ENCODE measurements around the gene CYP2J2.

Gene CYP2J2

DNA sequence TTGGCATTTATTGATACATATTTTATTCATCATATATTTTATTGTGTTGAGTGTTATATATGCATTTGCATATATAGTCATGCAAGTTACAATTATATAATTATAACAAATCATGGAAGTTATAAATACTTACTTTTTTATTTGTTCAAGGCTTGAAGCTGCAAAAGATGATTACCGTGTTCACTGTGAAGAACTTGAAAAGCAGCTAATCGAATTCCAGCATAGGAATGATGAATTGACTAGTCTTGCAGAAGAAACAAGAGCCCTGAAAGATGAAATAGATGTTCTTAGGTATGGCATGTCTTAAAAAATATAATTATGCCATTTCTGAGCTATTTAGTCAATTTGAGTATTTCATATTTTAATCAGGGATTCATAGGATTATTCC, 79.7 kb downstream of the CYP2J2 start:
- H4K20me1 ChIP-seq (ENCODE audit: insufficient read depth, low read length) = no peaks in the 10 kb centered on the region
- H3K27ac ChIP-seq (ENCODE audit: low read depth, low read length, poor library complexity, severe bottlenecking) = no peak overlapping the region
- no peak for TF ChIP-seq EZH2 (IDR thresholded peaks at IDR 0.05; ENCODE audit: borderline replicate concordance, low read length)
- TF ChIP-seq, protein P1, sequence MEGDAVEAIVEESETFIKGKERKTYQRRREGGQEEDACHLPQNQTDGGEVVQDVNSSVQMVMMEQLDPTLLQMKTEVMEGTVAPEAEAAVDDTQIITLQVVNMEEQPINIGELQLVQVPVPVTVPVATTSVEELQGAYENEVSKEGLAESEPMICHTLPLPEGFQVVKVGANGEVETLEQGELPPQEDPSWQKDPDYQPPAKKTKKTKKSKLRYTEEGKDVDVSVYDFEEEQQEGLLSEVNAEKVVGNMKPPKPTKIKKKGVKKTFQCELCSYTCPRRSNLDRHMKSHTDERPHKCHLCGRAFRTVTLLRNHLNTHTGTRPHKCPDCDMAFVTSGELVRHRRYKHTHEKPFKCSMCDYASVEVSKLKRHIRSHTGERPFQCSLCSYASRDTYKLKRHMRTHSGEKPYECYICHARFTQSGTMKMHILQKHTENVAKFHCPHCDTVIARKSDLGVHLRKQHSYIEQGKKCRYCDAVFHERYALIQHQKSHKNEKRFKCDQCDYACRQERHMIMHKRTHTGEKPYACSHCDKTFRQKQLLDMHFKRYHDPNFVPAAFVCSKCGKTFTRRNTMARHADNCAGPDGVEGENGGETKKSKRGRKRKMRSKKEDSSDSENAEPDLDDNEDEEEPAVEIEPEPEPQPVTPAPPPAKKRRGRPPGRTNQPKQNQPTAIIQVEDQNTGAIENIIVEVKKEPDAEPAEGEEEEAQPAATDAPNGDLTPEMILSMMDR (IDR thresholded peaks at IDR 0.05; ENCODE audit: low read length) = no peak
- no peak overlapping the region for H2AFZ ChIP-seq (ENCODE audit: low read length)
- no peak overlapping the region for H3K9ac ChIP-seq (ENCODE audit: low read length)
- no peak overlapping the region for H3K4me2 ChIP-seq (ENCODE audit: low read length)
- H3F3A ChIP-seq (ENCODE audit: insufficient read depth, low read length) = no peaks in the 10 kb centered on the region
- H3K9me3 ChIP-seq (ENCODE audit: low read length) = no peaks in the 10 kb centered on the region
- H3K4me3 ChIP-seq (ENCODE audit: low read depth, low read length, poor library complexity, severe bottlenecking) = no peak overlapping the region
- no peaks in the 10 kb centered on the region for H3K4me1 ChIP-seq (ENCODE audit: insufficient read depth, low read length, severe bottlenecking)
- no peaks in the 10 kb centered on the region for H3K9me2 ChIP-seq (ENCODE audit: low read depth, low read length)
- H3K36me3 ChIP-seq (ENCODE audit: insufficient read depth, low read length) = no peaks in the 10 kb centered on the region
- no peaks in the 10 kb centered on the region for H3K79me2 ChIP-seq (ENCODE audit: insufficient read depth, low read length)
- H3K27me3 ChIP-seq (ENCODE audit: insufficient read depth, low read length) = no peaks in the 10 kb centered on the region

DNA sequence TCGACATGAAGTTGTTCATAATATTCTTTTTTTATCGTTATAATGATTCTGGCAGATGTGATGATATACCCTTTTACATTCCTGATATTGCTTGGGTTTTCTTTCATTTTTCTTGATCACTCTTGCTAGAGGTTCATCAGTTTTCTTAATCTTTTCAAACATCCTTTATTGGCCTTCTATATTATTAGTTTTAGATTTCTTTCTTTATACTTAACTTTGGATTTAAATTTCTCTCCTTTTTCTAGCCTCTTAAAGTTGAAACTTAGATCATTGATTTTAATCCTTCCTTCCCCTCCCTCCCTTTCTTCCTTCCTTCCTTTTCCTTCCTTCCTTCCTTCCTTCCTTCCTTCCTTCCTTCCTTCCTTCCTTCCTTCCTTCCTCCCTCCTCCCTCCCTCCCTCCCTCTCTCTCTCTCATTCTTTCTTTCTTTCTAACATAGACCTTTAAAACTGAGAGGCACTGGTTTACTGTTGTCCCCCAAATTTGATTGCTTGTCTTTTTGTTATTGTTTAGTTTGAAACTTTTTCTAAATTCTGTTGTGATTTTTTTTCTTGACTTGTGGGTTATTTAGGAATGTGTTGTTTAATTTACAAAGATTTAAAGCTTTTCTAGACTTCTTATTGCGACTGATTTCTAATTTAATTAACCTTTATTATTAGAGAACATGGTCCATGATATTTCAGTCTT, 80.2 kb downstream of the CYP2J2 start:
- no peaks in the 10 kb centered on the region for H3K79me2 ChIP-seq (ENCODE audit: insufficient read depth, low read length)
- no peaks in the 10 kb centered on the region for H3K36me3 ChIP-seq (ENCODE audit: insufficient read depth, low read length)
- H3K9ac ChIP-seq (ENCODE audit: low read length) = no peak overlapping the region
- no peaks in the 10 kb centered on the region for H3K27me3 ChIP-seq (ENCODE audit: insufficient read depth, low read length)
- no peak overlapping the region for H3K4me2 ChIP-seq (ENCODE audit: low read length)
- no peaks in the 10 kb centered on the region for H3K9me2 ChIP-seq (ENCODE audit: low read depth, low read length)
- H4K20me1 ChIP-seq (ENCODE audit: insufficient read depth, low read length) = no peaks in the 10 kb centered on the region
- H3K4me3 ChIP-seq (ENCODE audit: low read depth, low read length, poor library complexity, severe bottlenecking) = no peak overlapping the region
- TF ChIP-seq, protein P1 (IDR thresholded peaks at IDR 0.05; ENCODE audit: low read length) = no peak
- TF ChIP-seq EZH2 (IDR thresholded peaks at IDR 0.05; ENCODE audit: borderline replicate concordance, low read length) = no peak
- no peak overlapping the region for H2AFZ ChIP-seq (ENCODE audit: low read length)
- no peaks in the 10 kb centered on the region for H3F3A ChIP-seq (ENCODE audit: insufficient read depth, low read length)
- H3K27ac ChIP-seq (ENCODE audit: low read depth, low read length, poor library complexity, severe bottlenecking) = no peak overlapping the region
- H3K9me3 ChIP-seq (ENCODE audit: low read length) = no peaks in the 10 kb centered on the region
- H3K4me1 ChIP-seq (ENCODE audit: insufficient read depth, low read length, severe bottlenecking) = no peaks in the 10 kb centered on the region

DNA sequence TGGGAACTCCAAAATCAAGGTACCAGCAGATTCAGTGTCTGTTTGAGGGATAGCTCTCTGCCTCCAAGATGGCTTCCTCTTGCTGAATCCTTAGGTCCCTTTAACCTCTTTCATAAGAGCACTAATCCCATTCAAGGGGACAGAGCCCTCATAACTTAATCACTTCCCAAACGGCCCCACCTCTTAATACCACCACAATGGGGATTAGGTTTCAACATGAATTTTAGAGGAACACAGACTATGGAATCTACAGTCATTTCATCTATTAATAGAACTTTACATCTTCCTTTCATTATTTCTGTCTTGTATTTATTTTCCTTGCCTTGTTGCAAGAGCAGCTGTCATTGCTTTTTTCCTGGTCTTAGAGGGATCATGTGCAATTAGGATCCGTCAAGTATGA, 81.5 kb downstream of the CYP2J2 start:
- Histone ChIP-seq H3K27ac (ENCODE audit: low read depth, low read length, poor library complexity, severe bottlenecking) (no peak overlapping the region), H3K36me3 (ENCODE audit: insufficient read depth, low read length) (no peaks in the 10 kb centered on the region), H2AFZ (ENCODE audit: low read length) (no peak overlapping the region), H3K79me2 (ENCODE audit: insufficient read depth, low read length) (no peaks in the 10 kb centered on the region), H3K4me2 (ENCODE audit: low read length) (no peak overlapping the region), H3K27me3 (ENCODE audit: insufficient read depth, low read length) (no peaks in the 10 kb centered on the region), H3F3A (ENCODE audit: insufficient read depth, low read length) (no peaks in the 10 kb centered on the region), H3K4me1 (ENCODE audit: insufficient read depth, low read length, severe bottlenecking) (no peaks in the 10 kb centered on the region), H4K20me1 (ENCODE audit: insufficient read depth, low read length) (no peaks in the 10 kb centered on the region), H3K4me3 (ENCODE audit: low read depth, low read length, poor library complexity, severe bottlenecking) (no peak overlapping the region), H3K9ac (ENCODE audit: low read length) (no peak overlapping the region), H3K9me2 (ENCODE audit: low read depth, low read length) (no peaks in the 10 kb centered on the region), H3K9me3 (ENCODE audit: low read length) (no peaks in the 10 kb centered on the region)
- TF ChIP-seq, protein P1 (IDR thresholded peaks at IDR 0.05; ENCODE audit: low read length) = no peak
- TF ChIP-seq EZH2 (IDR thresholded peaks at IDR 0.05; ENCODE audit: borderline replicate concordance, low read length) = no peak

Measured in OCI-LY1 (cell line).